Measurements from ENCODE around the gene DGKQ.

DGKQ gene

DNA sequence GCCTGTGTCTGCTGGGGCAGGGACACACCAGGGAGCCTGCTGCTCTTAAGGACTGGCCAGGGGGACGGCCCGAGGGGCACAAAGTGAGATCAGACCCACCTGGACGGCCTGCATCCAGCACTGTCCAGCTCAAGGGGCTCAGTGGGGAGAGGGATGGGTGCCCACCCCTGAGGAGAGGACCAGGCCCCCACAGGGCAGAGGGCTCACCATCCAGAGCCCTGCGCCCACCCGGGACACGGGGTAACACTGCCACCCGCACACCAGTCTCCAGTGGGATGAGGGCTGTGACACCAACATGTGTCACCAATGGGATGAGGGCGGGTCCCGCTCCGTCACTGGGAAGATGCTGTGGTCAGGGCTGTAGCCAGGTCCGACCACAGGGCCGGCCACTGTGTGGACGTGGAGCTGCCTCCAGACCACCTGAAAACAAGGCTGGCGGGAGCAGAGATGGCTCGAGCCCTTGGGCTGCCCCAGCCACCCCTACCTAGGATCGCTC is 13.2 kb downstream of the DGKQ start:
- DNase-seq = no peak

DNA sequence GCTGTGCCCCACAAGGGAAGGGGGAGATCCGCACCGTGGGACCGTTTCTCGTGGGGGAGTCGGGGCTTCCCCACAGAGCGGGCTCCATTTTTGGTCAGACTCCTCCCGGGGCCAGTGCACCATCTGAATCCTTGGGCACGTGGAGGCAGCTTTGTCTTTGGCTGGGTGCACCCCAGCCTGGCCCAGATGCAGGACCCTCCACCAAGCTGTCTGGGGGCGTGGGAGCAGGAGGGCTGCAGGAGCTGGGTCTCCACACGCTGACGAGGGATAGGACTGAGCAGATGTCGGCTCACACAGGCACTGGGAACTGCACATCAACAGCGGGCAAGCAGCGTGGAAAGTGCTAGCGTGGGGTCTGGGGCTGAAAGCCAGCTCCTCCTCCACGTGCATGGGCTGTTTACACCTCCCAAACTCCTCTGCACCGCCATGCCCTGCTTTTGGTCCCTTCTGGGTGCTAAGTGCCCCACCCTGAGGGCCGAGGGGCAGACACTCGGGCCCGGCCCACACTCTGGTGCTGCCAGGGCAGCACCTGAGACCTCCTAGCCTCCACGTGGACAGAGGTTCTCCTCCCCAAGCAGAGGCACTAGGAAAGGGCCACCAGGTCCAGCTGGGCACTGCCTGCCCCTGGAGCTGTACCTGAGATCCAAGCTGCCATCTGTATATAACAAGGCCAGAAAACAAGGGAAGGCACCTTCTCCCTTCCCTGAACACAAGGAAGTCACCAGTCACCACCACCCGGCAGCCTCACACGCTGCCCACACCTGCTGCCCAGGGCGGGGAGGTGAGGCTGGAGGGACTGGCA is 13.8 kb downstream of the DGKQ start:
- no peak for DNase-seq

DNA sequence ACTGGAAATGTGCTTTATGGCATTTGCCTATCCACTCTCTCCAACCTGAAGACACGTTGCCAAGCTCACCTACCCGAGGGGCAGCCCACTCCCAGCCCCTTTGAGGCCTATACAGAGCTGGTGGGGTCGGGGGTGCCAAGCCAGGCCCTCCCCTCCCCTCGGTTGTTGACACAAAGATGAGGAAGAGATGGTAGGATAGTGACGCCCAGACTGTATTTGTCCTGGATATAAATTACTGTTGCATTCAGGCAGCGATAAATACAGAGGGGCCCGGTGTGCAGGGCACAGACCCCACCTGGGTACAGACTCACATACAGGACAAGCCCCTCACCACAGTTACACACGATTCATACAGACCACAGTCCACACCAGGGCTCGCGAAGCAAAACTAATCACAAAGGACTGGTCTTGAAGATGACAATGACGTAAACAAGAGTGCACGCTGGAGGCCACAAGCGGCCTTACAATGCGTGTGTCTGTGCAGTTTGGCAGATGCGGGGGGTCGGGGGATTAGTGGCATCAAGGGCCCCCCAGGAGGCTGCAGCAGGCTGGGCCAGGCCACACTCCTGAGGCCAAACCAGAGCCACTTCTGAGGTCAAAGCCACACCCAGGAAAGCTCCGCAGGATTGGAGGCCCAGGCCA is 14.6 kb downstream of the DGKQ start:
- no peak for DNase-seq

DNA sequence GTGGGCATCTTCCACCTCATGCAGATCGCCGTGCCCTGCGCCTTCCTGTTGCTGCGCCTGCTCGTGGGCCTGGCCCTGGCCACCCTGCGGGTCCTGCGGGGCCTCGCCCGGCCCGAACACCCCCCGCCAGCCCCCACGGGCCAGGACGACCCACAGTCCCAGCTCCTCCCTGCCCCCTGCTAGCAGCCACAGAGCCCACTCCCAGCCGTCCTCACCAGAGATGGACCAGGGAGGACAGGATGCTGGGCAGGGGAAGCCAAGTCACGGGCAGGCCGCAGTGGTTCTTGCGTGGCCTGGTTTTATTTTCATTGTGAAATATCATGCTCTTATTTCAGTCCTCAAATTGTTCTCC is 15.1 kb downstream of the DGKQ start:
- no peak for DNase-seq

DNA sequence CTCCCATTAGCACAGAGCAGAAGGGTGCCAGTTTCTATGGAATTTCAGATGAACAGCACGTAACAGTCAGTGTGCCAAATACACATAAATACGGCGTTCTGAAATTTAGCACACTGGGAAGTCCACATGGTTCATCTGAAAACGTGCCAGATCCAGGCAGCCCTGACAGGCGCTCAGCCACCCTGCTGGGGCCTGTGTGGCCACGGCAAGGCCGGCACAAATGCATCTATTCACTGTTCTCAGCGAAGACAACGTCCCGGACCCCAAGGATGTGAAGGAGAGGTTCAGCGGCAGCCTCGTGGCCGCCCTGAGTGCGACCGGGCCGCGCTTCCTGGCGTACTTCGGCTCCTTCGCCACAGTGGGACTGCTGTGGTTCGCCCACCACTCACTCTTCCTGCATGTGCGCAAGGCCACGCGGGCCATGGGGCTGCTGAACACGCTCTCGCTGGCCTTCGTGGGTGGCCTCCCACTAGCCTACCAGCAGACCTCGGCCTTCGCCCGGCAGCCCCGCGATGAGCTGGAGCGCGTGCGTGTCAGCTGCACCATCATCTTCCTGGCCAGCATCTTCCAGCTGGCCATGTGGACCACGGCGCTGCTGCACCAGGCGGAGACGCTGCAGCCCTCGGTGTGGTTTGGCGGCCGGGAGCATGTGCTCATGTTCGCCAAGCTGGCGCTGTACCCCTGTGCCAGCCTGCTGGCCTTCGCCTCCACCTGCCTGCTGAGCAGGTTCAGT is 15.6 kb downstream of the DGKQ start:
- no peak for DNase-seq

DNA sequence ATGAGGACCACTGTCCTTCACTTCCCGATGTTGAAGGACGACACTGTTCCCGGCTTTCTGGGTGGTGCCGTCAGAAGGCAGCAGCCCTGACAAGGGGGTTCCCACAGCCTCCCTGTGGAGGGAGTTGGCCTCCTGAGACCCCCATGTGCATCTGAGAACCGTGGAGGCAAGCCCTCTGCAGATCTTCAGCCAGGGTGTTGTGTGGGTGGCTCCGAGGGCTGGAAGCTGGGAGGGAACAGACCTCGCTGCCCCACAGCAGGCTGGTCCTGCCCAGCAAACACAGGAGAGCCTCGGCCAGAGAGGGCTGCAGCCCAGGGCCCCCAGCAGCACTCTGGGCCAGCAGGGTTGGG is 16.2 kb downstream of the DGKQ start:
- DNase-seq = no peak

DNA sequence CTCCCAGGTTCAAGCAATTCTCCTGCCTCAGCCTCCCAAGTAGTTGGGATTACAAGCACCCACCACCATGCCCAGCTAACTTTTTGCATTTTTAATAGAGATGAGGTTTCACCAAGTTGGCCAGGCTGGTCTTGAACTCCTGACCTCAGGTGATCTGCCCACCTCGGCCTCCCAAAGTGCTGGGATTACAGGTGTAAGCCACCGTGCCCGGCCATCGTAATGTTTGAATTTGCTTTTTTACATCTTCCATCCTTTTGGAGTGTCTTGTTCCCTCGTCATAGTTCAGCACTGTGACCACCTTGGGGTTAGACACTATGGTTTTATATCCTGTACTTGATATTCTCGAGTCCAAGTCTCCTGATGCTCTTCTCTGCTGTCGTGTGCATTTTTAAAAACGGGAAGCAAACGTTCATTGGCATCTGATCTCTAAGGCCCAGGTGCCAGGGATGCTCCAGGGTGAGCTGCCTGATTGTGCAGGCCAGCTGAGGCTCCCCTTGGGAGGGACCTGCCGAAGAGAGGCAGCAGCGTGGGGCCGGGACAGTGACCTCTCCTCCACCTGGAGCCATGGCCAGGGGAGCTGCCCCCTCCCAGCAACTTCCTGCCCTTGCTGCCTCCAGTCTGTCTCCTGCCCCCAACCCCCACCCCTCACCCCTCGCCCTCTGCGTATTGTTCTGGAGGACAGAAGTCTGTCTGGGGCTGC is 16.7 kb downstream of the DGKQ start:
- no peak for DNase-seq

DNA sequence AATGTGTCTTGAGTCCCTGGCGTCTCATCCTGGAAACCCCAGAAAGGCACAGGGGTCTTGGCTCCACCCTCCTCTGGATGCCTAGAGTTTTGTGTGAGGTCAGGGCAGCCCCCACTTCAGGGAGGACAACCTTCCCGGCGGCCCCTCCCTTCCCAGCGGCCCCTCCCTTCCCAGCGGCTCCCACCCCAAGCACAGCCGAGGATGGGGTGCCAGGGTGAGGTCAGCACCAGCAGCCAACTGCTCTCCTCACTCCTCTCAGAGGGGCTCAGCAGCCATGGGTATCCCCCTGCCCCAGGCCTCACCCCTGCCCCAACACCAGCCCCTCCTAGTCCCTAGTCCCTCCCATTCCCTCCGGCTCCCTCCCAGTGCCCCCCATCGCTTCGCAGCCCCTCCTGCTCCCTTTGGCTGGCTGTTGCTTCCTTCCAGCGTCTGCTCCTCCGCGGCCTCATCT is 17.4 kb downstream of the DGKQ start:
- DNase-seq = no peak

DNA sequence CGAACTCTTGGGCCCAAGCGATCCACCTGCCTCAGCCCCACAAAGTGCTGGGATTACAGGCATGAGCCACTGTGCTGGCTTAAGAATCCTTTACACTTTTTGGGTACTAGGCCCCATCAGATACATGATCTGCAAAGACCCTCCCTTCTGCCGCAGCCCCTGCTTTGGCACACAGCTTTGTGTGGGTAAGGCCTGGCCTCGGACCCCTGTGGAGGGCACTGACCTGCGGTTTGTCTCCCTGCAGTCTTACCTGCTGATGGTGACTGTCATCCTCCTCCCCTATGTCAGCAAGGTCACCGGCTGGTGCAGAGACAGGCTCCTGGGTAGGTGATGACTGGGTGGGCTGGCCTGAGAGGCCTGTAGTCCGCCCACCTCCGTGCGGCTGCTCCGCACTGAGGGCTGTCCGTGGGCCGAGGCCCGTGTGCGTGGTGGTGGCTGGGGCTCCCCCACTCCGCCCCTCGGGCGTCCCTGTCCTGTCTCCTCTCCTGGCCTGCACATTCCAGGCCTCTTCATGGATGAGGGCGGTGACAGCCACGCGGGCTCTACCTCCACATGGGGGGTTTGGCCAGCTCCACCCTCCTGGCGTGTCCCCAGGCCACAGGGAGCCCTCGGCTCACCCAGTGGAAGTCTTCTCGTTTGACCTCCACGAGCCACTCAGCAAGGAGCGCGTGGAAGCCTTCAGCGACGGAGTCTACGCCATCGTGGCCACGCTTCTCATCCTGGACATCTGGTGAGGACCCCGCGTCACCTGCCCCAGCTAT is 18.0 kb downstream of the DGKQ start:
- DNase-seq = no peak

DNA sequence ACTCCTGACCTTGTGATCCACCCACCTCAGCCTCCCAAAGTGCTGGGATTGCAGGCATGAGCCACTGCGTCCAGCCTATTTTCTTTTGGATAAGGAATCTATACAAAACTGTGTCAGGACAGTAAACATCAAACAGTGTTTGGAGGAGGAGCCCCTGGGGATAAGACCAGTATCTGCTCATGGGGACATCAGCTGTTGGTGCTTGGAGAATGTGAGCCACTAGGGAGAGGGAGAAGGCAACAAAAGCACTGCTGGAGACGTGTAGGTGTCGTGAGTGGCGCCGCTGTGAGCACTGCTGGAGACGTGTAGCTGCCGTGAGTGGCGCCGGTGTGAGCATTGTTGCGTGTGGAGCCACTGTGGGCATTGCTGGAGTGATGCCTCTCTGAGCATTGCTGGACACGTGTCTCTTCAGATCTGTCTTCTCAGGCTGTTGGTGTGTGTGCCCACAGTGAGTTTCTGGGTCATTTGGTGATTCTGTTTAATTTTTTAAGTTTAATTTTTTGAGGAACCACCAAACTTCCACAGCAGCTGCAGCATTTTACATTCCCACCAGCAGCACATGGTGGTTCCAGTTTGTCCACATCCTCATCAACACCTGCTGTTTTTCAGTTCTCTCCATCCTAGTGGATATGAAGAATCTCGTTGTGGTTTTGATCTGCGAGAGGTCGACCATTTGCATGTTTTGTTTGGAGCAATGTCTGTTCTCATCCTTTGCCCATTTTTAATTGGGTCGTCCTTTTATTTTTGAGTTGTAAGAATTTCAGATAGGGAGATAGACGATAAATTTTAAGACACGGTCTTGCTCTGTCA is 19.0 kb downstream of the DGKQ start:
- DNase-seq = no peak

DNA sequence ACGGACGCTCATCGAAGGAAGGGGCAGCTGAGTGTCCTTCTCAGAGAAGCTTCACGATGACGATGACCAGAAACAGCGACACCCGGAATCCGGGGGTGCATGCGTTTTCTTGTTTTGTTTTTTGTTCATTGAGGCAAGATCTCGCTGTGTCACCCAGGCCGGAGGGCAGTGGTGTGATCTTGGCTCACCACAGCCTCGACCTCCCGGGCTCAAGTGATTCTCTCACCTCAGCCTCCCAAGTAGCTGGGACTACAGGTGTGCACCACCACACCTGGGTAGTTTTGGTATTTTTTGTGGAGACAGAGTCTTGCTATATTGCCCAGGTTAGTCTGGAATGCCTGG is 19.8 kb downstream of the DGKQ start:
- DNase-seq = no peak

DNA sequence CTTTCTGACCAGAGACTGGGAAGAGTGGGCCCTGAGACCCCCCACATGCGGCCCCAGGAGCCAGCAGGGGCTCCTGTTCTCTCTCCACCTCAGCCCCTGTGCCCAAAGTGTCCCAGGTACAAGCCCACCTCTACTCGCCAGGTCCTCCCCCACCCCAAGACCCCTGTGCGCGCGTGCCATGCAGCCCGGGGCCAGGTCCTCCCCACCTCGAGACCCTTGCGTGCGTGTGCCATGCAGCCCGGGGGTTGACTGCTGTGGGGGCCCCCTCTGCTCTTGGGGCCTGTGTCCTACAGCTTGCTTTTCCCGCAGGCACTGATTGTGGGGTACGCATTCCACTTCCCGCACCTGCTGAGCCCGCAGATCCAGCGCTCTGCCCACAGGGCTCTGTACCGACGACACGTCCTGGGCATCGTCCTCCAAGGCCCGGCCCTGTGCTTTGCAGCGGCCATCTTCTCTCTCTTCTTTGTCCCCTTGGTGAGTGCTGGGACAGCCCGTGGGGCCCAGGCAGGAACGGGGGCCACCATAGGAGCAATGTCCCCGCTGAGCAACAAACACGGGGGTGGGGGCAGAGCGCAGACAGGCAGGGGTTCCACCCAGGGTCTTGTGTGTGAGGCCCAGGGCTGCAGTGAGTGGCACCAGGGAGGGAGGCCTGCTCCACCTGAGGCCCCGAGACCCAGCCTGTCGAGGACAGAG is 20.3 kb downstream of the DGKQ start:
- no peak for DNase-seq

DNA sequence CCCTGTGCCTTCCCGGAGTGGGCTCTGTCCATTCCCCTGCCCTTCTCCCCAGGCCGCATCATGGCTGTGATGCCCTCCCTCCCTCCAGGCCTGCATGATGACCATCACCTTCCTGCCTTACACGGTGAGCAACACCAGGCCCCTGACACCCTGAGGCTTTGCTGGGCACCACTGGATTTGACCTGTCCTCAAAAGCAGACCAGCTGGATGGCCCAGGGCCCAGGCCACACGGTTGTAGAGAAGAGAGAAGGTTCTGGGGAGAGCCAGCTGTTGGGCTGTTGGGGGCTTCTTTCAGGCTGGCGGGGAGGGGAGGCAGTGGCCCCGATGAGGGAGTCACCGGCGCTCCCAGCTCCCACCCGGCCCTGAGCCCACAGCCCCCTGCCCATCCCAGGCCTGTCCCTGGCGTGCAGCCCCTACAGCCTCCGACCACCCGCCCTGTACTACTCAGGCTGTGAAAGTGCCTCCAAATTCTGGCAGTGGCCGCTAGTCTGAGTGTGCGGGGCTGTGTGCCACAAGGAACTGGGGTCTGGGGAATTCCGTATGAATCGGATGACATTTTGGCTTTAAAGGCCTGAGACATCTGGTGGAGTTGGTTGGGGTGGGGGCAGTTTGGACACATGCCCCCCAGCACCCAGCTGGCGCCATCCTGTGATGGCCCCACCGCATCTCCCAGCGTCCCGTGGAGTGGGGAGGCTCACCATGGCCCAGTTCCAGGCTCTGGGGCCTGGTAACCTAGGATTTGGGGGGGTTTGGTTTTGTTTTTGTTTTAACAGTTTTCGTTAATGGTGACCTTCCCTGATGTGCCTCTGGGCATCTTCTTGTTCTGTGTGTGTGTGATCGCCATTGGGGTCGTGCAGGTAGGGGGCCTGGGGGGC is 21.5 kb downstream of the DGKQ start:
- no peak for DNase-seq

DNA sequence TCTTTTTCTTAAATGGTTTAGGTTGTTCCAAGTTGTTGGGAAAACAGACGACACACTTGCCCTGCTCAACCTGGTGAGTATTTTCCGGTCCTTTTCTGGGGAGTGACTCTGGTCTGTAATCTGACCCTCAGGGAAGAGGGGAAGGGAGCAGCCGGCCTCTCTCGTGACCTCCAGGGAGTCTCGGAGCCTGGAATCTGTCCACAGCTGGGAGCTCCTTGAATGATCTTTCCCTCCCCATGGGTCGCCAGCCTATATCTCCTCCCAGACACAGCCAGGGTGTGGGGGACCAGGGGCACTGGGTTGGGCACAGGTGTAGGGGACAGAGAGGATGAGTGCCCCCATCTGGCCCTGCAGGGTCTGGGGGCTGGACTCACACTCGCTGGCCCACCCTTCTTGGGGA is 22.2 kb downstream of the DGKQ start:
- DNase-seq = no peak

DNA sequence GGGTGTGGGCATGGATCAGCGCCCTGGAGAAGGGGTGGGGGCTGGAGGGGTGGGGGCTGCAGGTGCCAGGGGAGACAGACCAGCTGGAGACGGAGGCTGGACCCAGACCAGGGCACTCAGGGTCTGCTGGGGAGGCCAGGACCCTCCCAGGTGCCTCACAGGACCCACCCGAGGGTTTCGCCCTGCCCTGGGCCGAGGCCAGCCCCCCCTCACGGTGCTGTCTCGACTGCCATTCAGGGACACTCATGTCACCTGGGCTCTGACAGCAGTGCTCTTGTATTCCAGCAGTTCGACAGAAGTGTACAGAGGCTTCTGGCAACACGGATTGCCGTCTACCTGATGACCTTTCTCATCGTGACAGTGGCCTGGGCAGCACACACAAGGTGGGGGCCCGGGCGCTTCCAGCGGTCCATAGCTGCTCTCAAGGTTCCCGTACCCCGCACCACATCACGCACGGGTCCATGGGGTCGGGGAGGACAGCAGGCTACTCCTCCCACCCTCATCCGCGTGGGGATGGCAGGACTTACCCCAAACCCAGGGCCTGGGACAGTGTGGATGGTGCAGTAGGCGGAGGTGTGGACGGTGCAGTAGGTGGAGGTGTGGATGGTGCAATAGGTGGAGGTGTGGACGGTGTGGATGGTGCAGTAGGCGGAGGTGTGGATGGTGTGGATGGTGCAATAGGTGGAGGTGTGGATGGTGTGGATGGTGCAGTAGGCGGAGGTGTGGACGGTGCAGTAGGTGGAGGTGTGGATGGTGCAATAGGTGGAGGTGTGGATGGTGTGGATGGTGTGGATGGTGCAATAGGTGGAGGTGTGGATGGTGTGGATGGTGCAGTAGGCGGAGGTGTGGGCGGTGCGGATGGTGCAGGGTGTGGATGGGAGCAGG is 23.0 kb downstream of the DGKQ start:
- DNase-seq = no peak

DNA sequence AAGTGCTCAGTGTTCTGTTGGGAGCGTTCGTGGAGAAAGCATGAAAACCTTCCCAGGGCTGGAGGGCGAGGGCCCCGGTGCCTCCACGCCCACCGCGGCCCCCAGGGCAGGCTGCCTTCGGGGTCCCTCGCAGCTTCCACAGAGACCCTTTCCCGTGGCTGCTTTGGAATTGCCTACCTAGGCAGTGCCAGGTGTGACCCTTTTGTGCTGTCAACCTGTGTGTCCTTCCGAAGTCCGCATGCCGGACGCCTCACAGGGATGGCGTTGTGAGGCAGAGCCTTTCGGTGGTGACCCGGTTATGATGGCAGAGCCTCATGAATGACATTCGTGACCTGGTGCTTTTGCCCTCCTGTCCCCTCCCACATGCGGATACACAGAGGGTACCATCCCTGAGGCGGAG is 23.7 kb downstream of the DGKQ start:
- DNase-seq = no peak

DNA sequence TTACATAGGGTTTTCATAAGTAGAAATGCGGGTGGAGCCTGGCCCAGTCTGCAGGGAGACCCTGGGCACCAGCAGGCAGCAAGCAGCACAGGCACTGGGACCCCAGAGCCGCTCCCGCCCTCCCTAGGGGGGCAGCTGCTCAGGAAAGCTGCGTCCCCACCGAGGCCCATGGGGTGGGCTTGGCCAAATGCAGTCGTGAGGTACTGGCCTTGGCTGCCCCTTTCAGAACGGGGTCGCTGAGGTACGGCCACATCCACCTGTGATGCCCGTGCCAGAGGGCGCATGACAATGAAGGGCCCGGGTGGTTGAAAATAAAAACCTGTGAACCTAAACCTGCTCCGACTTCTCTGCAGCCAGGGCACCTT is 24.5 kb downstream of the DGKQ start:
- DNase-seq = no peak

DNA sequence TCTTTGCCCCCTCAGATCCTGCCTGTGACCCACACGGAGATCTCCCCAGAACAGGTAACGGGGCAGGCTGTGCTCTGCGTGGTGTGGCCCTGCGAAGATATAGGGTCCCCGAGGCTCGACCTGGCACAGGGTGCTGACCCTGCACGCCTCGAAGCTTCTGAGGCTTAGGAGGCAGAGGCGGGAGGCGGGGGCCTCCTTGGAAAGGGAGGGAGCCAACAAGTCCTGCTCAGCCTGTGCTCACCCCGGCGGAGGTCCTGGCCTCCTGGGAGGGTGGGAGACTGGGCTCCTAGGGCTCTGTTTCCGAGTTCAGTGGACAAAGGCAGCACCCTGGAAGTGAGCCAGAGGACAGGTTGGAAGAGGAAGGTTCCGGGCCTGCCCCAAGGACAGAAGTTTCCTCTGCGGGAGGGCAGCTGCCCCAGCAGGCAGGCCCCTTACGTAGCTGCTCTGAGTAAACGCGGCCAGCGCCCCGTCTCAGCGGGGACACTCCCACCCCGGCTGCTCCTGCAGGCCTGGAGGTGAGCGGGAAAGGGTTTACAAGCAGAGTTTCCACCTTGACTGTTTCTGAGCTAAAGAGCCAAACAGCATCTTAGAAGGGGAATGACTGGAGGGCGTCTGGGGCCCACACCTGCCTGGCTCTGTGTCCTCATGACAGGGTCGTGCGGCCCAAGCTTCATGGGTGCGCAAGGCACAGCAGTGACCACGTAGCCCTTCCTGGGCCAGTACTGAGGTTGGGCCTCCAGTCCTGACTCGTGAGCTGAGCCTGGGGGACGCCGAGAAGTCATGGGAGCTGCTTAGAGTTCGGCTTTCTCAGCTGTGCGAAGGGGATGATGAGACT is 25.1 kb downstream of the DGKQ start:
- no peak for DNase-seq

Data from activated naive CD4-positive, alpha-beta T cell (primary cell).